Measurements from ENCODE around the gene RASSF6. TPM values are rescaled to one million over a fixed set of nuclear protein-coding genes. Genes with fewer than 3 reads are reported as not detected.

Gene RASSF6
- total RNA-seq, 1 experiment from 2014 or later, result 0.22 TPM

DNA sequence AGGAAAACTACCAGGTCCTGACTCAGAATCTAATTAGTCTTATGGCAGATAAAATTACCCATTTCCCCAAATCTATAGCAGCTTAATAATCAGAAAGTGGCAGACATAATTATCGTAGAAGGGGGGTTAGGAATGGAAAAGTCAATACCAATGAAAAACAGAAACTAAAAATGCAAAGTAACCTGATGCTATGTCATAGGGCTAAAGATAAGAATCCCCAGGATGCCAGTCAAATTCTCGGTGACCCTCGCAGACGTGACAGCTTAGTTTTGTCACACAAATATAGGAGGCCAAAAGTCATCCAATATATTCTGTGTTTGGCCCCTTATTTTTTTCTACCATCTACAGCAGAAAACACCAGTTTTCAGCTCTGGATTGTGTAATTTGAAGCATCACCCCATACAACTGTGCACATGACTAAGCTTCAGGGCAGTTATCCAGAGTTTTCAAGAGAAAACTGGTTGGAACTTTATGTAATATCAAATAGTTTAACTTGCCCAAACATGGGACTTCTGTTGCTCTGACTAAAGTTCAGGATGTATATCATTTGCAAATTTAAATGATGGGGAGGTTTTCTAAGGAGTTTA lies 30.9 kb downstream of the RASSF6 start:
- H3K23me2 ChIP-seq (ENCODE audit: insufficient read length, low read depth, low read length, poor library complexity, severe bottlenecking), result no peaks in the 10 kb centered on the region
- H2BK12ac ChIP-seq (ENCODE audit: insufficient read length, low read depth, low read length), result no peak overlapping the region
- no peak overlapping the region for H3T11ph ChIP-seq (ENCODE audit: low read length)
- no peak for DNase-seq
- H3K27ac ChIP-seq (ENCODE audit: insufficient read length, low read depth, low read length), result no peak overlapping the region
- H3K4me3 Mint-ChIP-seq, result no peak overlapping the region
- H3K79me2 ChIP-seq (ENCODE audit: insufficient read depth, low read length), result no peaks in the 10 kb centered on the region
- no peak overlapping the region for H3K4ac ChIP-seq (ENCODE audit: low read depth, low read length)
- WGBS (ENCODE audit: extremely low coverage, insufficient read length, low lambda C conversion rate), result no CpG with 5 or more reads among the region's 4 CpGs
- no peaks in the 10 kb centered on the region for H3K9me3 Mint-ChIP-seq
- no peaks in the 10 kb centered on the region for H3K9me3 ChIP-seq (ENCODE audit: control insufficient read depth, low read depth, low read length)
- no peak overlapping the region for H3K56ac ChIP-seq (ENCODE audit: insufficient read length, low read depth, low read length)
- H4K20me1 ChIP-seq (ENCODE audit: control insufficient read depth, insufficient read depth, insufficient read length), result no peaks in the 10 kb centered on the region
- H3K4me1 Mint-ChIP-seq, result peaks cover 18% of the 10 kb centered on the region in 2 experiments
- no peak overlapping the region for H4K91ac ChIP-seq (ENCODE audit: insufficient read length, low read depth, low read length)
- no peak overlapping the region for H3K27ac Mint-ChIP-seq
- H3K79me1 ChIP-seq (ENCODE audit: insufficient read depth, low read depth, low read length, poor library complexity, severe bottlenecking), result no peaks in the 10 kb centered on the region
- TF ChIP-seq, protein P1, sequence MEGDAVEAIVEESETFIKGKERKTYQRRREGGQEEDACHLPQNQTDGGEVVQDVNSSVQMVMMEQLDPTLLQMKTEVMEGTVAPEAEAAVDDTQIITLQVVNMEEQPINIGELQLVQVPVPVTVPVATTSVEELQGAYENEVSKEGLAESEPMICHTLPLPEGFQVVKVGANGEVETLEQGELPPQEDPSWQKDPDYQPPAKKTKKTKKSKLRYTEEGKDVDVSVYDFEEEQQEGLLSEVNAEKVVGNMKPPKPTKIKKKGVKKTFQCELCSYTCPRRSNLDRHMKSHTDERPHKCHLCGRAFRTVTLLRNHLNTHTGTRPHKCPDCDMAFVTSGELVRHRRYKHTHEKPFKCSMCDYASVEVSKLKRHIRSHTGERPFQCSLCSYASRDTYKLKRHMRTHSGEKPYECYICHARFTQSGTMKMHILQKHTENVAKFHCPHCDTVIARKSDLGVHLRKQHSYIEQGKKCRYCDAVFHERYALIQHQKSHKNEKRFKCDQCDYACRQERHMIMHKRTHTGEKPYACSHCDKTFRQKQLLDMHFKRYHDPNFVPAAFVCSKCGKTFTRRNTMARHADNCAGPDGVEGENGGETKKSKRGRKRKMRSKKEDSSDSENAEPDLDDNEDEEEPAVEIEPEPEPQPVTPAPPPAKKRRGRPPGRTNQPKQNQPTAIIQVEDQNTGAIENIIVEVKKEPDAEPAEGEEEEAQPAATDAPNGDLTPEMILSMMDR (conservative IDR thresholded peaks at IDR 0.05), result no peak
- H2AFZ ChIP-seq (ENCODE audit: low read length), result no peak overlapping the region
- H4K8ac ChIP-seq (replicated peaks; ENCODE audit: insufficient read length, low read depth, low read length), result no peak overlapping the region
- H3K27me3 Mint-ChIP-seq (ENCODE audit: low read depth), result no peaks in the 10 kb centered on the region
- H3K27me3 ChIP-seq (ENCODE audit: insufficient read depth, low read length), result no peaks in the 10 kb centered on the region
- H2BK5ac ChIP-seq (ENCODE audit: insufficient read length, low read length), result no peak overlapping the region
- no peak overlapping the region for H3K18ac ChIP-seq (ENCODE audit: insufficient read length, low read depth, low read length)
- H2BK15ac ChIP-seq (ENCODE audit: low read depth, low read length), result no peak overlapping the region
- H3K4me1 ChIP-seq (ENCODE audit: insufficient read depth, low read length), result no peaks in the 10 kb centered on the region
- no peak overlapping the region for H4K5ac ChIP-seq (ENCODE audit: insufficient read length, low read depth, low read length)
- H2BK20ac ChIP-seq (ENCODE audit: low read depth, low read length, poor library complexity, severe bottlenecking), result no peak overlapping the region
- H3K9ac ChIP-seq (ENCODE audit: extremely low read depth, insufficient read length, low read length), result no peak overlapping the region
- no peak overlapping the region for H3K14ac ChIP-seq (ENCODE audit: insufficient read depth, low read length)
- no peak overlapping the region for H2AK5ac ChIP-seq (ENCODE audit: insufficient read length, low read length)
- H3K36me3 Mint-ChIP-seq (ENCODE audit: insufficient read depth in 1 of 3, low read depth in 3 of 3), result no peaks in the 10 kb centered on the region
- no peak overlapping the region for H3K23ac ChIP-seq (ENCODE audit: insufficient read length, low read depth, low read length)
- H2BK120ac ChIP-seq (ENCODE audit: low read depth, low read length, poor library complexity, severe bottlenecking), result no peak overlapping the region
- no peak overlapping the region for H3K4me2 ChIP-seq (ENCODE audit: insufficient read depth, insufficient read length, low read length)
